ENCODE measurements around the gene MILR1. TPM values are rescaled to one million over a fixed set of nuclear protein-coding genes. Genes with fewer than 3 reads are reported as not detected.

MILR1 gene
- total RNA-seq, 1 experiment from 2014 or later: 3.8 TPM

GRCh38 chr17:64484380-64484779 is 35.5 kb downstream of the MILR1 start:
- intact Hi-C loops (cut with micrococcal nuclease): no loop called here
- RAD21 ChIA-PET (ENCODE audit: low non-redundant PET in 1 of 2, low total read pairs in 2 of 2, uncharacterized antibody in 2 of 2, unreplicated experiment in 2 of 2): no interaction called here
- Histone ChIP-seq H3K4me1 (ENCODE audit: control insufficient read depth in 1 of 2, insufficient read depth in 2 of 2, low read length in 2 of 2) (no peaks in the 10 kb centered on the region), H4K20me1 (ENCODE audit: insufficient read depth) (0 out of 2 replicates have a peak, but pooled peaks cover 4% of the 10 kb centered on the region), H3K27me3 (ENCODE audit: insufficient read depth, low read length) (no peaks in the 10 kb centered on the region), H3K79me2 (ENCODE audit: insufficient read depth, low read length) (no peaks in the 10 kb centered on the region), H3K36me3 (ENCODE audit: control insufficient read depth in 1 of 2, insufficient read depth in 2 of 2, low read length in 2 of 2) (peaks cover 43 to 63% of the 10 kb centered on the region in 2 experiments), H2AFZ (ENCODE audit: low read depth, low read length, poor library complexity, severe bottlenecking) (no peak overlapping the region), H3K4me2 (ENCODE audit: low read length) (no peak overlapping the region), H3K9ac (ENCODE audit: low read length) (no peak overlapping the region), H3K9me2 (ENCODE audit: insufficient read depth) (no peaks in the 10 kb centered on the region), H3K4me3 (replicated peaks in 1 of 2; ENCODE audit: low read depth in 1 of 2, low read length in 2 of 2) (no peak overlapping the region), H3K27ac (ENCODE audit: low read depth, low read length) (no peak overlapping the region), H3K9me3 (ENCODE audit: control insufficient read depth in 1 of 2, insufficient read depth in 1 of 2, low read depth in 1 of 2, low read length in 2 of 2) (no peaks in the 10 kb centered on the region)
- DNase-seq (ENCODE audit: low read depth, low spot score) (no peak), ATAC-seq (no peak)
- TF ChIP-seq TCF7L2 (IDR thresholded peaks at IDR 0.05; ENCODE audit: borderline replicate concordance, extremely low read depth, insufficient read depth, insufficient read length) (no peak), POLR2A (IDR thresholded peaks at IDR 0.05; ENCODE audit: borderline replicate concordance, extremely low read depth, insufficient read depth, insufficient read length) (no peak)
- POLR2A ChIA-PET: interaction anchor here (1.3 to 2.6 kb wide), 2 partner anchors 12 to 21 kb away, joined by 3 to 7 read pairs; partner anchors contain the start of gene POLG2
- no TSS peak for BruUV-seq (replicated peaks)
- CTCF ChIA-PET: no interaction called here

- ATAC-seq: no peak
- intact Hi-C loops (cut with micrococcal nuclease): no loop called here
- Histone ChIP-seq H3K4me2 (ENCODE audit: low read length) (no peak overlapping the region), H3K27me3 (ENCODE audit: insufficient read depth, low read length) (no peaks in the 10 kb centered on the region), H3K9ac (ENCODE audit: low read length) (no peak overlapping the region), H3K9me2 (ENCODE audit: insufficient read depth) (no peaks in the 10 kb centered on the region), H3K79me2 (ENCODE audit: insufficient read depth, low read length) (peaks cover 27% of the 10 kb centered on the region), H3K9me3 (ENCODE audit: control insufficient read depth in 1 of 2, insufficient read depth in 1 of 2, low read depth in 1 of 2, low read length in 2 of 2) (no peaks in the 10 kb centered on the region), H3K4me1 (ENCODE audit: control insufficient read depth in 1 of 2, insufficient read depth in 2 of 2, low read length in 2 of 2) (no peaks in the 10 kb centered on the region), H2AFZ (ENCODE audit: low read depth, low read length, poor library complexity, severe bottlenecking) (no peak overlapping the region), H4K20me1 (ENCODE audit: insufficient read depth) (no peaks in the 10 kb centered on the region), H3K27ac (ENCODE audit: low read depth, low read length) (no peak overlapping the region), H3K36me3 (ENCODE audit: control insufficient read depth in 1 of 2, insufficient read depth in 2 of 2, low read length in 2 of 2) (peaks cover 51 to 63% of the 10 kb centered on the region in 2 experiments), H3K4me3 (replicated peaks in 1 of 2; ENCODE audit: low read depth in 1 of 2, low read length in 2 of 2) (no peak overlapping the region)
- no peak for TF ChIP-seq ZNF274 (IDR thresholded peaks at IDR 0.05; ENCODE audit: low read depth, low read length)
- no peak for TF ChIP-seq POLR2A (IDR thresholded peaks at IDR 0.05; ENCODE audit: borderline replicate concordance, extremely low read depth, insufficient read depth, insufficient read length)
- no peak for TF ChIP-seq POLR2AphosphoS5 (IDR thresholded peaks at IDR 0.05; ENCODE audit: low read depth, low read length)
- no peak for TF ChIP-seq RAD21 (IDR thresholded peaks at IDR 0.05; ENCODE audit: low read depth)
- no peak for TF ChIP-seq ZBTB33 (IDR thresholded peaks at IDR 0.05; ENCODE audit: extremely low read depth, insufficient replicate concordance, low read length)
- TF ChIP-seq REST (IDR thresholded peaks at IDR 0.05; ENCODE audit: low read depth): no peak
- TF ChIP-seq EGR1 (IDR thresholded peaks at IDR 0.05; ENCODE audit: low read depth): no peak
- TF ChIP-seq SP1 (IDR thresholded peaks at IDR 0.05; ENCODE audit: low read depth): no peak
- no peak for TF ChIP-seq TCF7L2 (IDR thresholded peaks at IDR 0.05; ENCODE audit: borderline replicate concordance, extremely low read depth, insufficient read depth, insufficient read length)
- no peak for TF ChIP-seq SRF (IDR thresholded peaks at IDR 0.05; ENCODE audit: low read depth)
- CTCF ChIA-PET: interaction anchor here (0.7 kb wide), 1 partner anchor 68 kb away, joined by 3 read pairs; no protein-coding TSS in a partner anchor
- RAD21 ChIA-PET (ENCODE audit: low non-redundant PET in 1 of 2, low total read pairs in 2 of 2, uncharacterized antibody in 2 of 2, unreplicated experiment in 2 of 2): no interaction called here
- POLR2A ChIA-PET: interaction anchor here (1.1 kb wide), 1 partner anchor 18 kb away, joined by 4 read pairs; the partner anchor contains the start of gene CEP95
- BruUV-seq (replicated peaks): no TSS peak
- no peak for DNase-seq (ENCODE audit: low read depth, low spot score)
Measured at GRCh38 chr17:64488301-64488700, 39.4 kb downstream of the MILR1 start.

Data from HCT116 (cell line).